ENCODE results near the gene PRSS12.
A peak's percentile ranks its signal among the peaks of the same experiment; 100 is the strongest.
"Not testable (repeated sequence)": the region's sequence is repeated elsewhere in the genome, so short reads cannot be mapped to it uniquely, and the experiment has no call there.

PRSS12 gene, protein sequence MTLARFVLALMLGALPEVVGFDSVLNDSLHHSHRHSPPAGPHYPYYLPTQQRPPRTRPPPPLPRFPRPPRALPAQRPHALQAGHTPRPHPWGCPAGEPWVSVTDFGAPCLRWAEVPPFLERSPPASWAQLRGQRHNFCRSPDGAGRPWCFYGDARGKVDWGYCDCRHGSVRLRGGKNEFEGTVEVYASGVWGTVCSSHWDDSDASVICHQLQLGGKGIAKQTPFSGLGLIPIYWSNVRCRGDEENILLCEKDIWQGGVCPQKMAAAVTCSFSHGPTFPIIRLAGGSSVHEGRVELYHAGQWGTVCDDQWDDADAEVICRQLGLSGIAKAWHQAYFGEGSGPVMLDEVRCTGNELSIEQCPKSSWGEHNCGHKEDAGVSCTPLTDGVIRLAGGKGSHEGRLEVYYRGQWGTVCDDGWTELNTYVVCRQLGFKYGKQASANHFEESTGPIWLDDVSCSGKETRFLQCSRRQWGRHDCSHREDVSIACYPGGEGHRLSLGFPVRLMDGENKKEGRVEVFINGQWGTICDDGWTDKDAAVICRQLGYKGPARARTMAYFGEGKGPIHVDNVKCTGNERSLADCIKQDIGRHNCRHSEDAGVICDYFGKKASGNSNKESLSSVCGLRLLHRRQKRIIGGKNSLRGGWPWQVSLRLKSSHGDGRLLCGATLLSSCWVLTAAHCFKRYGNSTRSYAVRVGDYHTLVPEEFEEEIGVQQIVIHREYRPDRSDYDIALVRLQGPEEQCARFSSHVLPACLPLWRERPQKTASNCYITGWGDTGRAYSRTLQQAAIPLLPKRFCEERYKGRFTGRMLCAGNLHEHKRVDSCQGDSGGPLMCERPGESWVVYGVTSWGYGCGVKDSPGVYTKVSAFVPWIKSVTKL

DNA sequence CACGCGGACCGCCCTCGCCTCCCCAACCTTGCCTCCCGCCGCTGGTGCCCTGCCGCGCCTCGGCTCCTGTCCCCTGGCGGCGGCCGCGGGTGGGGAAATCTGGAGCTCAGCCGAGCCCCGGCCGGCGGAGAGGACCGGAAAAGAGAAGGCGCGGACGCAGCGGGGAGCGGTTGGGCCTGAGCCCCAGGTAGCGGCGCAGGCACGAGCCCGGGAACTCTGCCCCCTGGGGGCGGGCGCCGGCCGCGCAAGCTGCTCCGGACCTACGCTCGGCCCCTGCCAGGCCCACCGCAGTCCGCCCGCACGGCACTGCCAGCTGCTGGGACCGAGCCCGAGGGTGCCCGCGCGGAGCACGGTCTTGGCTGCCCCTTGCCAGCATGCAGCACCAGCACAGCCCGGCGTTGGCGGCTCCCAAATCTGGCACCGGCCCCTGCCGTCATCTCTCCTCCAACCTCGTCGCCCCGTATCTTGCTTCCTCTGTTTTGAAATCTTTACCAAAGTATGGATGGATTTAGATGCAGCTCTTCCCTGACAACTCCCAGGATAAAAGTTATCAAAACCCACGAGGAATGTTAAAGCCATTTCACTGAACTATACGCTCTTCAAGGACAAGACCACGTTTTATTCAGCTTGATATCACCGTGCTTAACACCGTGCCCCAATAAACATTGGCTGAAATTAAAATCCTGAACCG lies at the start of gene PRSS12:
Gene PRSS12, minus strand, starts transcription at position 161 of the 691 bp plus-strand sequence. CDS start 283 bp downstream, outside the sequence.
- peak; percentile 18 for DNase-seq (ENCODE audit: low read depth)

DNA sequence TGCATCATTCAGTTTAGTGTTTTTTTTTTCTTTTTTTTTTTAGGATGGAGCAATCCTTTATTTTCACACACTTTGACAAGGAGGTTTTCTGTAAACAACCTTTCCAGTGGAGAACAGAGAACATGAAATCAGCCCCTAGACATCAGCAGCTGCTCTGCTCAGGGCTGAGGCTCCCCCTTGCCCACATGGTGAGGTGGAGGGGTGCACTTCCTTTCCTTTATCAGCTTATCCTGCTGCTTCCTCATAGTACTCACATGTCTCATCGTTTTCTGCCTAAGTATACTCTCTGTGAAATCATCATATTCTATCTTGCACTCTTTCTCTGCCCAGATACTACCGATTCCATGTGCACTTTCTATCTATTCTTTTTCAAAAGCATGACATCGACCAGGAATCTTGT lies 47.6 kb upstream of the PRSS12 start:
- no peak for DNase-seq (ENCODE audit: low read depth)

DNA sequence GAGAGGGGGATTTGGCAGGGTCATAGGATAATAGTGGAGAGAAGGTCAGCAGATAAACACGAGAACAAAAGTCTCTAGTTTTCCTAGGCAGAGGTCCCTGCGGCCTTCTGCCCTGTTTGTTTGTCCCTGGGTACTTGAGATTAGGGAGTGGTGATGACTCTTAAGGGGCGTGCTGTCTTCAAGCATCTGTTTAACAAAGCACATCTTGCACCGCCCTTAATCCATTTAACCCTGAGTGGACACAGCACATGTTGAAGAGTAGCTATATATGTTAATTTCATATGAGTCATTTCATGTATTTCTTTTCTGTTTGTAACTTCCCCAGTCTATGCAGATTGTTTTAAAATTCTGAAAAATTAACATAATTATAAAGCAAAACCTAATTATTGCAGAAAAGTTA lies 47.1 kb upstream of the PRSS12 start:
- DNase-seq (ENCODE audit: low read depth) = not testable (repeated sequence)

DNA sequence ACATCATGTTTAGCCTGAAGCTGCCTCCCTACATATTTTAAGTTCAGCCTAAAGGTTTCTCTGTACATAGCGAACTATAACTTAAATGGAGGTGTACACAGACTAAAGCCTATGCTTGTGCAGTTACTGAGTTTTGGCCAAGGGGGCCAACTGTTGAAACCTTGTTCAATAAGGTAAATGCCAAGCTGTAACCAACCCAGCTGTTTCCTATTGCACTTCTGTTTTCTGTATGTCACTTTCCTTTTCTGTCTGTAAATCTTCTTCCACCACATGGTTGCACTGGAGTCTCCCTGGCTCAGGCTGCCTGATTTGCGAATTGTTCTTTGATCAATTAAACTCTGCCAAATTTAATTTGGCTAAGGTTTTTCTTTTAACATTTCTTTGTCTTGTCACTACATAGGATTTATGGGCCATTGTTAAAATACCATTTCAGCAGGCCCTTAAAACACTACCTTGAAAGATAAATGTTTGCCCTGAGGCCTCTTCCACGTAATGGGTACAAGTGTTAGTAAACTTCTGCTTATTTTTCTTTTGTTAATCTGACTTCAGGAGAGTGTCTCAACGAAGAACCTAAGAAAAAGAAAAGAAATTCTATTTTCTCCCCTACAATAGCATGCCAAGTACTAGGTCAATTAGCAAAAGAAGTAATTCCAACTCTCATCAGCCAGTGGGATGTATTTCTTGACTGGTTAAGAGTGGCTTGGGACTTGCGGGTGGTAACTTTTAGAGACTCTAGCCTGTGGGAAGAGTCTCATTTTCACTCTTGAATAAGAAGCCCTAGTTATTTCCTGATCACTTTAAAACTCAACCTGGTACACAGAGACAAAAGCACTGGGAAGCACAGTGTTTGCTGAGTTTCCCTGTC lies 45.7 kb upstream of the PRSS12 start:
- no peak for DNase-seq (ENCODE audit: low read depth)

DNA sequence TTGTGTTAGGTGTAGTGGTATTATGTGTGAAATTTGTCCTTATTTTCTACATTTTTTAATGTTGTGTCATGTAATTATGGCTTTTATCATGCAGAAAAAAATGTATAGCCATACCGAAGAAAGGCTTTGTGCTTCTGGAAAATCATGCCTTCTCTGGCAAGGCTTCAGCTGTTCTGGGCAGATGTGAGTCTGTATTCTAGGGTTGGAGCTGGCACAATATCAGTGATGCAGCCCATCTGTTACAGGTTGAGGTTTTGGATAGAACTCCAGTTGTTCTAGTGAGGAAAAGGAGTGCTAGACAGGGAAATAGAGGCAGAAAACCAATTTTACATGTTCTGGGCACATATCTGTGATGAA lies 44.8 kb upstream of the PRSS12 start:
- DNase-seq (ENCODE audit: low read depth) = no peak

DNA sequence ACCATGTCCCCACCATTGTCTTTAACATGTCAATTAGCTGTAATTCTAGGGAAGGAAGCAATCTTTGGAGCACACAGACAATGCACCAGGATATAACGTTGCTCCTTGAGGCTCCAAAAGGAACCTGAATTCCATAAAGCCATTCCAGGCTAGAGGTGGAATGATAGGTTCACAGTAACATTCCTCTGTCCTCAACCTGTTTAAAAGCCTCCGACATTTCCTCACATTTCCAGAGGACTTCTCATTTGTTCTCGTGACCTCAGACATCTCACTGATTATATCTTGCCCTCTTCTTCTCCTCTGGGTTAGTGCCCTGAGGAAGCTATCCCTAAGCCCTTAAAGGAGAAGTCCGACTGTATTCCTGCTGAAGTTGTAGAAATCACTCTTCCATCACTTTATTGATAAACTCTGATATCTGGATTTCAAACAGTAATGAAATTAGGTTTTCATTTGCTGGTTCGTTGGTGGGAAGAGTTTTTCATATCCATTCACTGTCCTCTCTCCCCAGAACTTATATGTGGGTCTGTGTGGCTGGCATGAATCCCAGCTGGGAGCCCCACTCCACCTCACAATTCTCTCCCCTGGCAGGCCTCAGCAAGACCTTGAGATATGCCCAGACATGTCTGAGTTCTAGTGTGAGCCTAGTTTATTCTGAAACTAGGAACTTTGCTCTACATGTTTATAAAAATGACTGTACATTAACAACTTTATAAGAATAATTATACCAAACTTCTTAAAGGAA lies 44.2 kb upstream of the PRSS12 start:
- no peak for DNase-seq (ENCODE audit: low read depth)

DNA sequence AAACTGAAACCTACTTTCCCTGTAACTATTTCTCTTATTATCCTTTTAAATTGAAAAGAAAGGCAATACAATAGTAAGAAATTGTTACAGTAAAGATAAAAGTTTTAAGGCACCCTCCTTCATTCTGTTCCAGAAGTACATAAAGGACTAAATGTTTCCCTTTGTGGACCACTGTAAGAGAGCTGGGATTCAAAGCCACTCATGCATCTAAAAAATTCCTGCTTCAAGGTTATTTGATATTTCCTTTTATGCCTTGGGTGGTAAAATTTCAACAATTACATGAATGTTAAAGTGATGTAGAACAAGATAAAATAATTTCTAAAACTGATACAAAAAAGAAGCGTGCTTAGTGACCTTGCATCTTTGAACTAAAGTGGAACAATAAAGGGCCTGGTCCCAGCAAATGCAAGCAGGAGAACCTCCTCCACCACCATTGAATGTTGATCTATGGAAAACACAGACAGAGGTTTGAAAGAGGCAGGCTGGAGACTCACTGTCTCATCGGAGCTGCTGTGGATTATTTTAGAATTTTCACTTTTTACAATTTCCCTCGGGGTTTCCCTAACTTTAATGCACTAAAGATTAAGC lies 42.3 kb upstream of the PRSS12 start:
- DNase-seq (ENCODE audit: low read depth) = no peak

DNA sequence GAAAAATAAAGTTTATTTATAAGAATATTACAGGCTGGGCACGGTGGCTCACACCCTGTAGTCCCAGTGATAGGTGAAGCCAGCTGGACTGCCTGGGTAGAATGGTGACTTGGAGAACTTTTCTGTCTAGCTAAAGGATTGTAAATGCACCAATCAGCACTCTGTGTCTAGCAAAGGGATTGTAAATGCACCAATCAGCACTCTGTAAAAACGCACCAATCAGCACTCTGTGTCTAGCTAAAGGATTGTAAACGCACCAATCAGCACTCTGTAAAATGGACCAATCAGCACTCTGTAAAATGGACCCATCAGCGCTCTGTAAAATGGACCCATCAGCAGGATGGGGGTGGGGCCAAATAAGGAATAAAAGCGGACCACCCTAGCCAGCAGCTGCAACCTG lies 39.7 kb upstream of the PRSS12 start:
- not testable (repeated sequence) for DNase-seq (ENCODE audit: low read depth)

DNA sequence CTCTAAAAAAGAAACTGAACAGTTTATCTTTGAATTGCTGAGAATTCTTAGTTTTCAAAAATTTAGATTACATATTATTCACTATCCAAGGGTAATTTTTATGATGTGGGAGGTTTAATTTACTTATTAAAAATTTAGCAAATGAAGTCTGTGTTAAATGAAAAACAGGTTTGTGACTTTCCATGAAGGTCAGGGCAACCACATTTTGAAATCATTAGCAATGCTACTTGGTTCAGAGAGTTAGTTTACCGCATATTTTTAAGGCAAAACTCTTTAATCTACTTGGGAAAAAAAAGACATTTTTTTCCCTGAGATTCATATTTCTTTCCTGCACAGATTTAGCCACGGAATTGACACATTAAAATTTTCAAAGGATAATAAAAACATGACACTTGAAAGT lies 37.3 kb upstream of the PRSS12 start:
- no peak for DNase-seq (ENCODE audit: low read depth)

DNA sequence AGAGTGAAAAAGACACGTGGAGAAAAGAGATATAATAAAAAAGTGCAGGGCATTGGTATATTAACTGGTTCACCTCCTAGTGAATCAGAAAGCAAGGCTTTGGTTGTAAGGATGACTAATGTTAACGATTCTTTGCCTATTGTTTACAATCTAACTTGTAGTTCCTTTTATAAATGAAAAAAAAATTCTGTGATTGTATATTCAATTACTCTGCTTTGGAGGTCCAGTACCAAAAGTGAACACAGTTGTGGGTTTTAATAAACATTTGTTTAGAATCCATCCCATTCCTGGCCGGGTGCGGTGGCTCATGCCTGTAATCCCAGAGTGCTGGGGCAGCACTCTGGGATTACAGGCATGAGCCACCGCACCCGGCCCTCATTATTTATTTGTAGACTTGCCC lies 36.9 kb upstream of the PRSS12 start:
- no peak for DNase-seq (ENCODE audit: low read depth)

DNA sequence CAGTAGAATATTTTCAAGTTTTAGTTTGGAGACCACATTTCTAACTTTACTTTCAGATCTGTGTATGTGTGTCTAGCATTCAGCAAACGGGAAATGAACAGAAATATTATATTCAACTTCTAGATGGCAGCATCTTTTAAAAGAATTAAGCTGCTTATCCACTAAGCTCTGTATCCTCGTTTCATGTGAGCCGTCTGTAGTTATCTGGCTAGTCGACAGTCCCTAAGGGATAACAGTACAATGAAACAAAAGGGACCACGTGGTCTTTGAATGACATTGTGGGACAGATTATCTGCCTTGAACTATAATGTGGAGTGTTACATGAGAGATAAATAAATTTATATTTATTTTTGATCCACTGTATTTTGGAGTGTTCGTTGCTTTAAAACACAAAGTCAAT lies 35.8 kb upstream of the PRSS12 start:
- DNase-seq (ENCODE audit: low read depth) = no peak

DNA sequence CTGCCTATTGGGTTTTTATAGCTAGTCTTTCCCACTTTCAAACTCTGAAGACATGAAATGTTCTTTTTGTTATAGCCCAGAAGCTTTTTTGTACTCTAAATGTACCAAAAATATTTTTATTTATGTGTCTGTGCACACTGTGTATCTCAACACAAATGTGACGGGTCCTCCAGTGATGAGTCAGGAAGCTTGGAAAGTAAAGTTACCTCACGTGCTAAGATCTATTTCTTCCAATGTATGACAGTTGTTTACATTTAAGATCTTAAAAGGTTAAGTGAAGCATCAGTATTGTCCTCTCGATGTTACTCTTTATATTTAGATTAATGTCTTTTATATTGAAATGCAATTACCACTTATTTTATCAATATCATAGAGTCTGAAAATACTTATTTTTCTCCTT lies 29.1 kb upstream of the PRSS12 start:
- DNase-seq (ENCODE audit: low read depth) = no peak

DNA sequence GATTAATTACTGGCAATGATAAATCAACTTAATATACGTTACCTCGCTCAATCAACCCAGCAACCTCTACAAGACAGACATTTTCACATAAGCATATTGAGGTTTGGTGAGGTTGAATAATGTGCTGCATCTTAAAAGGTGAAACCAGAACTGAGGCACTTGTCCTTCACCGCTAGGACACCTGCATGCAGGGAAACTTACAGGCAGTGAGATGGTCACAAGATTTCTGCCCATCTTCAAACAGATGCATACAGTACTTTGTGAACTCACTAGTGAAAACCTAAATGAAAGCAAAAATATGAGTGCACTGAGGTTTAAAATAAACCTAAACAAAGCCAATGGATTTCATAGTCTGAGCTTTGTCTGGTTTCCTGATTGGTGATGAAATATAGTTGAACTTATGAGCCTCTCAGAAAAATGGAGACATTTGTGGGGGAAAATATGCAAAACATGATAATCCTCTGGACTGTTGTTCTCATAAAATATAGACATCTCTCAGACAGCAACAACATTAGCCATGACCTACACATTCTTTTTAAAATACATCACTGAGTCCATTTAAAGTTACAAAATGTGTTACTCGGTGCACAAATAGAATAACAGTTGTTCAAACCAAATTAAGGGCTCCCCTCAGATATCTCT lies 20.9 kb upstream of the PRSS12 start:
- DNase-seq (ENCODE audit: low read depth) = no peak

DNA sequence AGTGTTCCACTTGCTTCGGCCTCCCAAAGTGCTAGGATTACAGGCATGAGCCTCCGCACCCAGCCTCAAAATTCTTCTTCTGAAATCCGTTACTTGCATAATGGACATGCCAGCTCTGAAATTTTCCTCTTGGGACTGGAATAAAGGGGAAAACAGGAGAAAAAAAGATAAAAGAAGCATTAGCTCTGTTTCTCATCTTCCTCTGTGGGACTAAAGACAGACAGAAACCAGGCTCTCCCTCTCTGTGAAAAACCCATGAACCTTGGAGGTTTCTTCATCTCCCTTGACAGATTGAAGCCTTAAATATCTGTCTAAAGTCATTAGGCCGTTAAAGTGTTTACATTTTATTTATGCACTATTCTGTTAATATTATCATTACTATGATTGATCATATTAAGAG lies 19.4 kb upstream of the PRSS12 start:
- no peak for DNase-seq (ENCODE audit: low read depth)

DNA sequence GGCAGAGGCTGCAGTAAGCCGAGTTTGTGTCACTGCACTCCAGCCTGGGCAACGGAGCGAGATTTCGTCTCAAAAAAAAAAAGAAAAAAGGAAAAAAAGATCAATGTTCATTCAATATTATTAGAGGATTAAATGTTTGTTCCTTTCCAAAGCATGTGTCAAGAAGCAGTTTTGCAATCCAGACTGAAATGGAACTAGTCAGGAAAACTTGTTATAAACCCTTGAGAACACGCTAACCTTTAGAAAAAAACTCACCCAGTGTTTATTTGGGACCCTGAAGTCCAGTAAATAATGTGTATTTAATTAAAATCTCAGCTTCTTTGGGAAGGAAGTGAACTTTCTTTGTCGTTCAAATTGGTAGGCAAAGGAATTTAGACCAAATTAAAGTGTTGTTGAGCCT lies 16.4 kb upstream of the PRSS12 start:
- no peak for DNase-seq (ENCODE audit: low read depth)

DNA sequence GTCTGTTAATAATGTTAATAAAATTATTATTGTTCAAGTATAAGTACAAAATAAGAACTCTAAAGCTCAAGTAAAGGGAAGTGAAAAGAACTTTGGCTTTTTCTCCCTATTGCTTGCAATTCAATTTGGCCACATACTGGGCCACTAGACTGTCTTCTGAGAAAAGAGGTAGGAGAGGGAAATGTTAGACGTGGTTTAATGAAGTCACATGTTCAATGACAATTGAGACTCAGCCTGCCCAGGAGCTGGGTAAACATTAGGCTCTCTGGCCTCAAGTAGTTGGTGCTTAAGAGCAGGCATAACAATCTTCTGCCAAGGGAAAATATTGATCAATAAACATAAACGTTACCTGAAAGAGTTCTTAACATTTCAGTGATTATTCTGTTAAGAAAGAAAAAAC lies 15.1 kb upstream of the PRSS12 start:
- no peak for DNase-seq (ENCODE audit: low read depth)

DNA sequence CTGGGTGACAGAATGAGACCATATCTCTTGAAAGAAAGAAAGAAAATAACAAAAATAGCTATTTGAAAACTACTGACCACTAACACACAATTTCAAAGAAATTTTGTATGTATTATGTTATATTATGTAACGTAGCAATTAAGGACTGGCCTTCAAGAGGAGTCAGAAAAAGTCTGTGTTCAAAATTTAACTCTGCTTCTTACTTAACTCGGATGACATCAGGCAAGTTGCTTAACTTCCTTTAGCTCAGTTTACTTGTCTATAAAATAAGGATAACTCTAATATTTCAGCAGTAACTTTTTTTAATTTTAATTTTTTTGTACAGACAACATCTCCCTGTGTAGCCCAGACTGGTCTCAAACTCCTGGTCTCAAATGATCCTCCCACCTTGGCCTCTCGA lies 14.6 kb upstream of the PRSS12 start:
- DNase-seq (ENCODE audit: low read depth) = no peak

DNA sequence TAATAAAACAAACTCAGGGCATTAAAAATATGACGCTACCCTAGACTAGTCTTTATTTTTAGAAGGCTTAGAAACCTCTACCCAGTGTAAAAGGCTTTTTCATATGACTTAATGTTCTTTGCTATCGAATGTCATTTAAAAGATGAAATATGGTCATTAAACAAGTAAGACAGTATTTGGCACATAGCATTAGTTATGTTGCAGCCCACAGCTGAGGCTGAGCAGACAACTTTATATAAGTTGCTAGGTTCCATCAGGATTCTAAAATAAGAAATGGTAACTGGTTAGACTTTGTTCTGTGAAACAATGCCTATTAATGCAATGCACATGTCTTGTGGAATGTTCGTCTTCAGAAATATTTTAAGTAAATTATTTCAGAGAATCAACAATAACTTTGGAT lies 10.4 kb upstream of the PRSS12 start:
- no peak for DNase-seq (ENCODE audit: low read depth)

DNA sequence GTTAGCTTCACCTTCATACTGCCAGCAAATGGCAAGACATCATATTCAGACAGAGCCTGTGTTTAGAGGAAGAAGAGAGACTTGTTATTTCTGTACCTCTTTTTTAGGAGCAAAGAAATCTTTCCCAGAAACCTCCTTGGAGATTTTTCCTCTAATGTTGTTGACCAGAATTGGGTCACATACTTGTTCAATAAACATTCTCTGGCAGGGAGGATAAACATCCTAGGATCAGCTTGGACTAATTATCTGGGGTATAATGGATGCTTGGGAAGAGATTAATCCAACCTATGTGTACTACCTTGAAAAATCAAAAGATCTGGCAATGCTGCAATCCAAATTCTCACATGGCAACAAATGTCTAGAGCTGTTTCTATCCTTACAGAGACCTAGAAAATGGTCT lies 8.4 kb upstream of the PRSS12 start:
- no peak for DNase-seq (ENCODE audit: low read depth)

DNA sequence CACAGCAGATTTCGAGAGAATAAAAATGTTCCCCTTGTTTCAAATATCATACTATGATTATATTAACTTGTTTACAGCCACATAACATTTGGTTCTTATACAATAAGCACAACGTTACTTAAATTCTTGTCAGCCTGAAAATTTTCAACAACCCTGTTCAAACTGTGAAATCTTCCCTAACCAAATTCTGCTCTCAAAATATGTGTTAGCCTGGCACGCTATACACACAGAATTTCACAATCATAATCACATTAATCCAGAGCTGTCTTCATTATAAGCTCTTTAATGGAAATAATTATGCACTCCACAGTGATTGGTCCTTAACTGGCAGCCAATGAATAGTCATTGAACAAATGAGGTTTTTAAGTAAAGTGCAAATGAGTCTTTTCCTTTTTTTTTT lies 7.3 kb upstream of the PRSS12 start:
- no peak for DNase-seq (ENCODE audit: low read depth)
